WTC11 (cell line): ENCODE measurements around the gene CAB39L. TPM values are rescaled to one million over a fixed set of nuclear protein-coding genes. Genes with fewer than 3 reads are reported as not detected.

ENCODE experiments used
- ATAC-seq: fragments of 200-7000 bp; cut with Tn5 transposase; 2 replicates; pipeline ENCODE4 v1.10.0; 2021; ENCODE audit warnings: mild to moderate bottlenecking, moderate library complexity
- CTCF ChIA-PET: fragments of 300-600 bp; sonication (Branson Sonifier 250); formaldehyde crosslinking; loops from one replicate; lab custom pipeline; 2021; ENCODE audit warnings: antibody characterized with exemption; lab: Charles Lee
- POLR2A ChIA-PET: fragments of 350-600 bp; sonication (Branson Sonifier 250); formaldehyde crosslinking; loops from one replicate; lab custom pipeline; 2021; ENCODE audit warnings: antibody characterized with exemption; lab: Charles Lee
- DNase-seq: peaks from one replicate; pipeline ENCODE4 v3.0.0; 2021; ENCODE audit warnings: low spot score
- H3K27ac Mint-ChIP-seq: 2 replicates; pipeline ENCODE4 v1.8.0; 2021; ENCODE audit warnings: mixed read lengths
- H3K27me3 Mint-ChIP-seq: 2 replicates; pipeline ENCODE4 v1.8.0; 2021; ENCODE audit warnings: low read depth, mild to moderate bottlenecking, moderate library complexity, mixed read lengths
- H3K36me3 Mint-ChIP-seq: 2 replicates; pipeline ENCODE4 v1.8.0; 2021; ENCODE audit warnings: mixed read lengths
- H3K4me1 Mint-ChIP-seq: 2 replicates; pipeline ENCODE4 v1.8.0; 2022; ENCODE audit warnings: mixed read lengths
- H3K4me3 Mint-ChIP-seq: 2 replicates; pipeline ENCODE4 v1.8.0; 2021; ENCODE audit warnings: mild to moderate bottlenecking, moderate library complexity, mixed read lengths
- H3K9me3 Mint-ChIP-seq: 2 replicates; pipeline ENCODE4 v1.8.0; 2021; ENCODE audit warnings: mixed read lengths
- AFF4 ChIP-seq: sonication (generic); formaldehyde crosslinking; IDR thresholded peaks from 2 replicates; pipeline ENCODE4 v1.8.1; 2023; ENCODE audit warnings: mild to moderate bottlenecking, missing genetic modification reagents, borderline replicate concordance
- ARID4B ChIP-seq: sonication (generic); formaldehyde crosslinking; IDR thresholded peaks from 2 replicates; pipeline ENCODE4 v1.8.0; 2023; ENCODE audit warnings: missing genetic modification reagents, mild to moderate bottlenecking, borderline replicate concordance
- ATF6 ChIP-seq: sonication (generic); formaldehyde crosslinking; IDR thresholded peaks from 2 replicates; pipeline ENCODE4 v1.8.1; 2023; ENCODE audit warnings: mild to moderate bottlenecking, missing genetic modification reagents
- CTCF ChIP-seq: fragments of 200-600 bp; IDR thresholded peaks from 2 replicates; pipeline ENCODE4 v1.8.0; 2022; ENCODE audit warnings: antibody characterized with exemption
- OVOL2 ChIP-seq: fragments of 250-450 bp; sonication (Bioruptor Pico); IDR thresholded peaks from 2 replicates; pipeline ENCODE4 v1.9.0; 2021; ENCODE audit warnings: mild to moderate bottlenecking, borderline replicate concordance
- USF1 ChIP-seq: sonication (generic); formaldehyde crosslinking; IDR thresholded peaks from 2 replicates; pipeline ENCODE4 v1.8.0; 2022; ENCODE audit warnings: mild to moderate bottlenecking, missing genetic modification reagents
- ZBTB43 ChIP-seq: sonication (generic); formaldehyde crosslinking; IDR thresholded peaks from 2 replicates; pipeline ENCODE4 v1.8.1; 2023; ENCODE audit warnings: mild to moderate bottlenecking, missing genetic modification reagents
- ZNF317 ChIP-seq: sonication (generic); formaldehyde crosslinking; IDR thresholded peaks from 2 replicates; pipeline ENCODE4 v1.8.1; 2023; ENCODE audit warnings: low read depth, mild to moderate bottlenecking, moderate library complexity, missing genetic modification reagents, borderline replicate concordance
- total RNA-seq: library from RNA; stranded (reverse); gene quantifications from 3 replicates; pipeline ENCODE4 v1.2.3, GENCODE V29; 2021

Gene CAB39L
- total RNA-seq, 1 experiment from 2014 or later: 3.3 TPM

GRCh38 chr13:49424011-49424560, 19.8 kb downstream of the CAB39L start:
- ChIA-PET POLR2A (no interaction called here), CTCF (no interaction called here)
- peaks cover 3% of the 10 kb centered on the region for H3K27me3 Mint-ChIP-seq
- ATAC-seq (no peak), DNase-seq (no peak)
- H3K27ac Mint-ChIP-seq: no peak overlapping the region
- no peaks in the 10 kb centered on the region for H3K9me3 Mint-ChIP-seq
- TF ChIP-seq ZNF317 (CRISPR knock-in tag) (no peak), USF1 (CRISPR knock-in tag) (no peak), ARID4B (CRISPR knock-in tag) (no peak), OVOL2 (no peak), ZBTB43 (no peak)
- no peak overlapping the region for H3K4me3 Mint-ChIP-seq
- no peaks in the 10 kb centered on the region for H3K36me3 Mint-ChIP-seq
- H3K4me1 Mint-ChIP-seq: peaks cover 9% of the 10 kb centered on the region

- no peaks in the 10 kb centered on the region for H3K36me3 Mint-ChIP-seq
- TF ChIP-seq CTCF (peak; percentile 25; the same call in 1 of the 2 replicates), AFF4 (no peak), ATF6 (CRISPR knock-in tag) (no peak)
- ATAC-seq (peak; percentile 100), DNase-seq (peak; percentile 62)
- no peak overlapping the region for H3K27ac Mint-ChIP-seq
- H3K27me3 Mint-ChIP-seq: peaks cover 26% of the 10 kb centered on the region
- ChIA-PET CTCF (interaction anchor here (1.4 kb wide), 1 partner anchor 185 kb away, joined by 4 read pairs; no protein-coding TSS in a partner anchor), POLR2A (interaction anchor here (0.6 kb wide), 1 partner anchor 203 kb away, joined by 3 read pairs; no protein-coding TSS in a partner anchor)
- peaks cover 4% of the 10 kb centered on the region; the same call in 1 of the 2 replicates for H3K4me1 Mint-ChIP-seq
- no peaks in the 10 kb centered on the region for H3K9me3 Mint-ChIP-seq
- H3K4me3 Mint-ChIP-seq: no peak overlapping the region
Observed at GRCh38 chr13:49421391-49421790, 22.5 kb downstream of the CAB39L start.
